Loucy (cell line): Measurements from ENCODE around the gene SMOC2.

Experiments
- H2AFZ ChIP-seq: fragments of 200-600 bp; sonication (generic); 2 replicates; pipeline ENCODE4 v1.6.0; 2016; ENCODE audit warnings: antibody characterized with exemption, mild to moderate bottlenecking, low read length, moderate library complexity
- H3F3A ChIP-seq: fragments of 200-600 bp; 2 replicates; pipeline ENCODE4 v1.6.0; 2016; ENCODE audit warnings: antibody characterized with exemption, low read depth, mild to moderate bottlenecking
- H3K27me3 ChIP-seq: fragments of 200-600 bp; sonication (generic); 2 replicates; pipeline ENCODE4 v1.6.1; 2014; ENCODE audit warnings: low read length, mild to moderate bottlenecking; ENCODE audit not compliant: insufficient read depth, poor library complexity, severe bottlenecking
- H3K36me3 ChIP-seq: fragments of 200-600 bp; sonication (generic); 2 replicates; pipeline ENCODE4 v1.6.1; 2016; ENCODE audit warnings: low read length; ENCODE audit not compliant: insufficient read depth
- H3K4me1 ChIP-seq: fragments of 200-600 bp; sonication (generic); 2 replicates; pipeline ENCODE4 v1.5.1; 2014; ENCODE audit warnings: low read length, mild to moderate bottlenecking; ENCODE audit not compliant: insufficient read depth, poor library complexity, severe bottlenecking
- H3K4me2 ChIP-seq: fragments of 200-600 bp; sonication (generic); 2 replicates; pipeline ENCODE4 v1.6.0; 2014; ENCODE audit warnings: antibody characterized with exemption, low read length, low read depth, mild to moderate bottlenecking; ENCODE audit not compliant: poor library complexity, severe bottlenecking
- H3K4me3 ChIP-seq: fragments of 200-600 bp; sonication (generic); 2 replicates; pipeline ENCODE4 v1.5.1; 2014; ENCODE audit warnings: low read length, mild to moderate bottlenecking, mixed read lengths; ENCODE audit not compliant: poor library complexity, severe bottlenecking
- H3K79me2 ChIP-seq: fragments of 200-600 bp; sonication (generic); 2 replicates; pipeline ENCODE4 v1.6.1; 2014; ENCODE audit warnings: low read length; ENCODE audit not compliant: insufficient read depth
- H3K9ac ChIP-seq: fragments of 200-600 bp; sonication (generic); 2 replicates; pipeline ENCODE4 v1.6.0; 2014; ENCODE audit warnings: mild to moderate bottlenecking, low read depth, low read length, moderate library complexity; ENCODE audit not compliant: poor library complexity, severe bottlenecking
- H3K9me2 ChIP-seq: fragments of 200-600 bp; sonication (generic); replicated peaks from 2 replicates; pipeline ENCODE4 v1.6.1; 2016; ENCODE audit warnings: low read depth, low read length, mixed read lengths
- H3K9me3 ChIP-seq: fragments of 200-600 bp; sonication (generic); 2 replicates; pipeline ENCODE4 v1.6.1; 2014; ENCODE audit warnings: mild to moderate bottlenecking, antibody characterized with exemption, low read length, low read depth; ENCODE audit not compliant: insufficient read depth
- H4K20me1 ChIP-seq: fragments of 200-600 bp; sonication (generic); 2 replicates; pipeline ENCODE4 v1.6.0; 2014; ENCODE audit warnings: antibody characterized with exemption, low read length, mild to moderate bottlenecking; ENCODE audit not compliant: insufficient read depth, poor library complexity, severe bottlenecking
- CTCF ChIP-seq: fragments of 200-600 bp; sonication (generic); conservative IDR thresholded peaks from 2 replicates; pipeline ENCODE4 v1.5.1; 2014; ENCODE audit warnings: mild to moderate bottlenecking, antibody characterized with exemption, low read length
- EZH2phosphoT487 ChIP-seq: fragments of 200-600 bp; IDR thresholded peaks from 2 replicates; pipeline ENCODE4 v1.6.1; 2018; ENCODE audit warnings: antibody characterized with exemption, mild to moderate bottlenecking, moderate library complexity, borderline replicate concordance

The SMOC2 gene

GRCh38 chr6:168507730-168508129 lies 66.7 kb downstream of the SMOC2 start:
- H3K79me2 ChIP-seq: no peaks in the 10 kb centered on the region
- H3K4me3 ChIP-seq: no peak overlapping the region
- H3K9ac ChIP-seq: no peak overlapping the region
- H3F3A ChIP-seq: no peaks in the 10 kb centered on the region
- H3K9me3 ChIP-seq: peaks cover 13% of the 10 kb centered on the region; the same call in 1 of the 2 replicates
- H3K9me2 ChIP-seq: no peaks in the 10 kb centered on the region
- TF ChIP-seq EZH2phosphoT487: no peak
- no peak for TF ChIP-seq CTCF
- H3K4me2 ChIP-seq: no peak overlapping the region
- no peaks in the 10 kb centered on the region for H4K20me1 ChIP-seq
- no peaks in the 10 kb centered on the region for H3K36me3 ChIP-seq
- no peak overlapping the region for H2AFZ ChIP-seq
- H3K27me3 ChIP-seq: no peaks in the 10 kb centered on the region
- H3K4me1 ChIP-seq: no peaks in the 10 kb centered on the region

GRCh38 chr6:168508903-168509302 lies 67.9 kb downstream of the SMOC2 start:
- Histone ChIP-seq H3F3A (no peaks in the 10 kb centered on the region), H3K9me2 (no peaks in the 10 kb centered on the region), H3K79me2 (no peaks in the 10 kb centered on the region), H3K4me2 (no peak overlapping the region), H3K4me3 (no peak overlapping the region), H3K4me1 (no peaks in the 10 kb centered on the region), H3K9ac (no peak overlapping the region), H3K27me3 (no peaks in the 10 kb centered on the region), H3K36me3 (no peaks in the 10 kb centered on the region), H3K9me3 (peaks cover 12% of the 10 kb centered on the region; the same call in 1 of the 2 replicates), H4K20me1 (no peaks in the 10 kb centered on the region), H2AFZ (no peak overlapping the region)
- TF ChIP-seq EZH2phosphoT487: no peak

GRCh38 chr6:168513766-168514165 lies 72.8 kb downstream of the SMOC2 start:
- Histone ChIP-seq H3K9me3 (peaks cover 6% of the 10 kb centered on the region; the same call in 1 of the 2 replicates), H3K9me2 (no peaks in the 10 kb centered on the region)

More at GRCh38 chr6:168513766-168514165, 72.8 kb downstream of the SMOC2 start:
- Histone ChIP-seq H3K27me3 (no peaks in the 10 kb centered on the region), H3K79me2 (no peaks in the 10 kb centered on the region), H3F3A (no peaks in the 10 kb centered on the region), H3K4me2 (no peak overlapping the region), H3K4me1 (no peaks in the 10 kb centered on the region), H2AFZ (no peak overlapping the region), H3K4me3 (no peak overlapping the region), H4K20me1 (no peaks in the 10 kb centered on the region), H3K36me3 (no peaks in the 10 kb centered on the region), H3K9ac (no peak overlapping the region)
- no peak for TF ChIP-seq CTCF
- TF ChIP-seq EZH2phosphoT487: no peak
